ENCODE measurements around the gene SLC6A17. TPM values are rescaled to one million over a fixed set of nuclear protein-coding genes. Genes with fewer than 3 reads are reported as not detected.

The SLC6A17 gene
- total and polyA plus RNA-seq, 9 of the 15 experiments (the other 6 are each of a cell fraction or from before 2014, with no cell fraction given): not detected

DNA sequence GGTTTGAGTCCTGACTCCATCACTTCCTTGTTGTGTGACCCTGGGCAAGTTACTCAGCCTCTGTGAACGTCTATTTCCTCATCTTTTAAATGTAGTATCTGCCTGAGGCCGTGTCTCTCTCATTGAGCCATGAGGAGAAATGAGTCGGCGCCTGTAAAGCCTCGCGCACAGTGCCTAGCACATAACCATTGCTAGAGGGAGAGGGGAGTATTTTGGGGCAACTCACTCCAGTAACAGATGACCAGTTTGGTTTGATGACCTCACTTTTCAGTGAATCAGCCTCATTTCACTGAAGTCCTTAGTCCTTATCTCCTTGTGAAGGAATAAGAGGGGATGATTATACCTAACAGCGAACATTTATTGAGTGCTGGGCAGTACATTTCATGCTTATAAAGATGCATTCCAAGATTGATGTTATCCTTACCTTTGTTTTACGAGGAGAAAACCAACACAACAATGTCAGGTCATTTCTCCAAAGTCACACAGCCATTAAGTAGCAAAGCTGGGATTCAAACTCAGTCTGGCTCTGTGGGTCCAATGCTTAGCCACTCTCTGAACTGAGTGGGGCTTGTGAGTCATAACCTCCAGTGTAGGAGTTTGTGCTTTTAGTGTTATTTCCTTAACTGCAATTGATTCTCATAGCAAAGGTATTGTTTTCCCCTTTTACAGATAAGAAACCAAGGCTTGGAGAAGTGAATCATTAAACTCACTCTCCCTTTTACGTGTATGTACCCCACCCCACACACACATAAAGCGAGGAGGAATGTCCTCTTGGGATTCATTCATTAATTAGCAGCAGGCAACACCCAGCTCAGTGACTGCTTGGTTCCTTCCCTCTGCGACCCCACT, 85.8 kb downstream of the SLC6A17 start (continued):
- peak; percentile 82 for TF ChIP-seq ATF7 (IDR thresholded peaks at IDR 0.05)
- TF ChIP-seq U2AF1 (optimal IDR thresholded peaks at IDR 0.05; ENCODE audit: low read depth, low read length): no peak
- TF ChIP-seq, protein P1, sequence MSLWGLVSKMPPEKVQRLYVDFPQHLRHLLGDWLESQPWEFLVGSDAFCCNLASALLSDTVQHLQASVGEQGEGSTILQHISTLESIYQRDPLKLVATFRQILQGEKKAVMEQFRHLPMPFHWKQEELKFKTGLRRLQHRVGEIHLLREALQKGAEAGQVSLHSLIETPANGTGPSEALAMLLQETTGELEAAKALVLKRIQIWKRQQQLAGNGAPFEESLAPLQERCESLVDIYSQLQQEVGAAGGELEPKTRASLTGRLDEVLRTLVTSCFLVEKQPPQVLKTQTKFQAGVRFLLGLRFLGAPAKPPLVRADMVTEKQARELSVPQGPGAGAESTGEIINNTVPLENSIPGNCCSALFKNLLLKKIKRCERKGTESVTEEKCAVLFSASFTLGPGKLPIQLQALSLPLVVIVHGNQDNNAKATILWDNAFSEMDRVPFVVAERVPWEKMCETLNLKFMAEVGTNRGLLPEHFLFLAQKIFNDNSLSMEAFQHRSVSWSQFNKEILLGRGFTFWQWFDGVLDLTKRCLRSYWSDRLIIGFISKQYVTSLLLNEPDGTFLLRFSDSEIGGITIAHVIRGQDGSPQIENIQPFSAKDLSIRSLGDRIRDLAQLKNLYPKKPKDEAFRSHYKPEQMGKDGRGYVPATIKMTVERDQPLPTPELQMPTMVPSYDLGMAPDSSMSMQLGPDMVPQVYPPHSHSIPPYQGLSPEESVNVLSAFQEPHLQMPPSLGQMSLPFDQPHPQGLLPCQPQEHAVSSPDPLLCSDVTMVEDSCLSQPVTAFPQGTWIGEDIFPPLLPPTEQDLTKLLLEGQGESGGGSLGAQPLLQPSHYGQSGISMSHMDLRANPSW (CRISPR knock-in tag; IDR thresholded peaks at IDR 0.05): no peak
- TF ChIP-seq, protein P2, sequence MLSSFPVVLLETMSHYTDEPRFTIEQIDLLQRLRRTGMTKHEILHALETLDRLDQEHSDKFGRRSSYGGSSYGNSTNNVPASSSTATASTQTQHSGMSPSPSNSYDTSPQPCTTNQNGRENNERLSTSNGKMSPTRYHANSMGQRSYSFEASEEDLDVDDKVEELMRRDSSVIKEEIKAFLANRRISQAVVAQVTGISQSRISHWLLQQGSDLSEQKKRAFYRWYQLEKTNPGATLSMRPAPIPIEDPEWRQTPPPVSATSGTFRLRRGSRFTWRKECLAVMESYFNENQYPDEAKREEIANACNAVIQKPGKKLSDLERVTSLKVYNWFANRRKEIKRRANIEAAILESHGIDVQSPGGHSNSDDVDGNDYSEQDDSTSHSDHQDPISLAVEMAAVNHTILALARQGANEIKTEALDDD (IDR thresholded peaks at IDR 0.05): peak; percentile 70
- no peak for TF ChIP-seq ZNF146 (CRISPR knock-in tag; IDR thresholded peaks at IDR 0.05; ENCODE audit: unreplicated experiment)
- no peak for TF ChIP-seq BRD4 (IDR thresholded peaks at IDR 0.05)
- TF ChIP-seq HMG20B (CRISPR knock-in tag; IDR thresholded peaks at IDR 0.05): no peak
- TF ChIP-seq OTX1 (CRISPR knock-in tag; IDR thresholded peaks at IDR 0.05): no peak
- no peak for TF ChIP-seq CHD1 (IDR thresholded peaks at IDR 0.05; ENCODE audit: low read length)
- no peak for TF ChIP-seq TCF7 (IDR thresholded peaks at IDR 0.05; ENCODE audit: borderline replicate concordance)
- TF ChIP-seq MCM5 (IDR thresholded peaks at IDR 0.05; ENCODE audit: low read depth): no peak
- peak; percentile 20 for TF ChIP-seq TBP (optimal IDR thresholded peaks at IDR 0.05; ENCODE audit: low read depth, low read length)
- TF ChIP-seq, protein P3, sequence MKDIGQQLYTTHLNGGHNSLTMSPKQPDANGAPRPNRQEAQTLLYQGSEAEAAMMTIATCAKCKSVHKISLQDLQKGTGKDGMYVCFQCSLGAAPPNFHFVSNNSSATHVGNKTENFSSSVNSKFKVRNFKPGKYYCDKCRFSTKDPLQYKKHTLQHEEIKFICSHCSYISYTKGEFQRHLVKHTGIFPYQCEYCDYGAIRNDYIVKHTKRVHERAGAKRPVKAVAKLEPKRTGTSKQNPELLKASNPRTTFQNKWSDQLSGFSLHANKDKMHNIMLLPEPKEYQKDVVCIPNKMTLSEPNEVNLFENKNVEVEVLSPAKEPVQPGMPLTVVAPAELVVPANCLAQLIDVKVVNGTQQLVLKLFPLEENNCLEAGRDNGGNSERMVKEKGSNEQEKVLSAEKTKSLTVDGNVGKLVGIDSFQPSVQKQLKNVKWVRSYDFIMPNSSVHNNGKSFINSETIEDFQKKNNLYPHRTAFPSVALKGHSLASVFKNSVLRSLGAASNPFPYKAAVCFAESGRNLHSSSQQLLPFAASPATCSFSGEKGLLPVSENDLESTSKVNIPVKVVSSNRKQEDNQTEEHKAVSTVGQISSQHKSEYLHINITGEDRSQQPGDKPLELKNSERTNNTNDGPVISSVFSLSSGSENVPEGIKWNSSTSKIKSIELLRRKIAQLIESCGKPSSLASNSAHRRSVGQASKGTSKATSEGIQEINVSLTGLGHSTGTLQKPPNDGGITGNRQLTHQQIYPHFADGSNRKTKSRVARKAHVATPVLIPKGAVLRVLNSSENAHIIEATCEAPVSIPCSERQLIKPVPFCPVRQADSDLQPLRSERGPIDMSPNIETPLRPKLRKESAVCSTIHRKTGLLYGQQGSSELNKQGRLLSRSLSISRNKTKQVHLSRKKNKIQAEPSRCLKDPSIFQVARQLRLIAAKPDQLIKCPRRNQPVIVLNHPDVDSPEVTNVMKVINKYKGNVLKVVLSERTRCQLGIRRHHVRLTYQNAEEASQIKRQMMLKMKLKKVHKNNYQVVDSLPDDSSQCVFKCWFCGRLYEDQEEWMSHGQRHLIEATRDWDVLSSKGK (CRISPR knock-in tag; IDR thresholded peaks at IDR 0.05): no peak
- TF ChIP-seq, protein P4, sequence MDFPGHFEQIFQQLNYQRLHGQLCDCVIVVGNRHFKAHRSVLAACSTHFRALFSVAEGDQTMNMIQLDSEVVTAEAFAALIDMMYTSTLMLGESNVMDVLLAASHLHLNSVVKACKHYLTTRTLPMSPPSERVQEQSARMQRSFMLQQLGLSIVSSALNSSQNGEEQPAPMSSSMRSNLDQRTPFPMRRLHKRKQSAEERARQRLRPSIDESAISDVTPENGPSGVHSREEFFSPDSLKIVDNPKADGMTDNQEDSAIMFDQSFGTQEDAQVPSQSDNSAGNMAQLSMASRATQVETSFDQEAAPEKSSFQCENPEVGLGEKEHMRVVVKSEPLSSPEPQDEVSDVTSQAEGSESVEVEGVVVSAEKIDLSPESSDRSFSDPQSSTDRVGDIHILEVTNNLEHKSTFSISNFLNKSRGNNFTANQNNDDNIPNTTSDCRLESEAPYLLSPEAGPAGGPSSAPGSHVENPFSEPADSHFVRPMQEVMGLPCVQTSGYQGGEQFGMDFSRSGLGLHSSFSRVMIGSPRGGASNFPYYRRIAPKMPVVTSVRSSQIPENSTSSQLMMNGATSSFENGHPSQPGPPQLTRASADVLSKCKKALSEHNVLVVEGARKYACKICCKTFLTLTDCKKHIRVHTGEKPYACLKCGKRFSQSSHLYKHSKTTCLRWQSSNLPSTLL (IDR thresholded peaks at IDR 0.05): no peak
- TF ChIP-seq ZNF696 (CRISPR knock-in tag; conservative IDR thresholded peaks at IDR 0.05): no peak
- TF ChIP-seq SMARCE1 (IDR thresholded peaks at IDR 0.05): peak; percentile 76
- TF ChIP-seq CTBP1 (IDR thresholded peaks at IDR 0.05; ENCODE audit: borderline replicate concordance): no peak
- TF ChIP-seq ZNF3 (CRISPR knock-in tag; IDR thresholded peaks at IDR 0.05): no peak
- TF ChIP-seq ZNF785 (CRISPR knock-in tag; IDR thresholded peaks at IDR 0.05): no peak
- 0 out of 2 replicates have a peak, but pooled peaks have one; percentile 20 for TF ChIP-seq ZSCAN32 (CRISPR knock-in tag; IDR thresholded peaks at IDR 0.05)

Measured in K562 (cell line).